HL-60 (cell line): ENCODE results near the gene TNIK.

Experiments
- POLR2AphosphoS5 ChIP-seq: IDR thresholded peaks from 2 replicates; pipeline ENCODE4 v1.6.1; 2012; ENCODE audit warnings: low read depth
- TF ChIP-seq, protein P1 (sequence below): IDR thresholded peaks from 2 replicates; pipeline ENCODE4 v1.6.1; 2012; ENCODE audit warnings: low read depth; ENCODE audit not compliant: insufficient replicate concordance

GRCh38 chr3:171362575-171362974 lies 97.6 kb downstream of the TNIK start:
- TF ChIP-seq POLR2AphosphoS5 = no peak
- TF ChIP-seq, protein P1, sequence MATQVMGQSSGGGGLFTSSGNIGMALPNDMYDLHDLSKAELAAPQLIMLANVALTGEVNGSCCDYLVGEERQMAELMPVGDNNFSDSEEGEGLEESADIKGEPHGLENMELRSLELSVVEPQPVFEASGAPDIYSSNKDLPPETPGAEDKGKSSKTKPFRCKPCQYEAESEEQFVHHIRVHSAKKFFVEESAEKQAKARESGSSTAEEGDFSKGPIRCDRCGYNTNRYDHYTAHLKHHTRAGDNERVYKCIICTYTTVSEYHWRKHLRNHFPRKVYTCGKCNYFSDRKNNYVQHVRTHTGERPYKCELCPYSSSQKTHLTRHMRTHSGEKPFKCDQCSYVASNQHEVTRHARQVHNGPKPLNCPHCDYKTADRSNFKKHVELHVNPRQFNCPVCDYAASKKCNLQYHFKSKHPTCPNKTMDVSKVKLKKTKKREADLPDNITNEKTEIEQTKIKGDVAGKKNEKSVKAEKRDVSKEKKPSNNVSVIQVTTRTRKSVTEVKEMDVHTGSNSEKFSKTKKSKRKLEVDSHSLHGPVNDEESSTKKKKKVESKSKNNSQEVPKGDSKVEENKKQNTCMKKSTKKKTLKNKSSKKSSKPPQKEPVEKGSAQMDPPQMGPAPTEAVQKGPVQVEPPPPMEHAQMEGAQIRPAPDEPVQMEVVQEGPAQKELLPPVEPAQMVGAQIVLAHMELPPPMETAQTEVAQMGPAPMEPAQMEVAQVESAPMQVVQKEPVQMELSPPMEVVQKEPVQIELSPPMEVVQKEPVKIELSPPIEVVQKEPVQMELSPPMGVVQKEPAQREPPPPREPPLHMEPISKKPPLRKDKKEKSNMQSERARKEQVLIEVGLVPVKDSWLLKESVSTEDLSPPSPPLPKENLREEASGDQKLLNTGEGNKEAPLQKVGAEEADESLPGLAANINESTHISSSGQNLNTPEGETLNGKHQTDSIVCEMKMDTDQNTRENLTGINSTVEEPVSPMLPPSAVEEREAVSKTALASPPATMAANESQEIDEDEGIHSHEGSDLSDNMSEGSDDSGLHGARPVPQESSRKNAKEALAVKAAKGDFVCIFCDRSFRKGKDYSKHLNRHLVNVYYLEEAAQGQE = no peak
